ENCODE measurements around the gene CRYZL1. TPM values are rescaled to one million over a fixed set of nuclear protein-coding genes. Genes with fewer than 3 reads are reported as not detected.
A peak's percentile ranks its signal among the peaks of the same experiment; 100 is the strongest.

CRYZL1 gene
- total and polyA plus RNA-seq, 2 of the 8 experiments (the other 6 are each of a cell fraction or from before 2014, with no cell fraction given), result 15.6 to 15.8 TPM

DNA sequence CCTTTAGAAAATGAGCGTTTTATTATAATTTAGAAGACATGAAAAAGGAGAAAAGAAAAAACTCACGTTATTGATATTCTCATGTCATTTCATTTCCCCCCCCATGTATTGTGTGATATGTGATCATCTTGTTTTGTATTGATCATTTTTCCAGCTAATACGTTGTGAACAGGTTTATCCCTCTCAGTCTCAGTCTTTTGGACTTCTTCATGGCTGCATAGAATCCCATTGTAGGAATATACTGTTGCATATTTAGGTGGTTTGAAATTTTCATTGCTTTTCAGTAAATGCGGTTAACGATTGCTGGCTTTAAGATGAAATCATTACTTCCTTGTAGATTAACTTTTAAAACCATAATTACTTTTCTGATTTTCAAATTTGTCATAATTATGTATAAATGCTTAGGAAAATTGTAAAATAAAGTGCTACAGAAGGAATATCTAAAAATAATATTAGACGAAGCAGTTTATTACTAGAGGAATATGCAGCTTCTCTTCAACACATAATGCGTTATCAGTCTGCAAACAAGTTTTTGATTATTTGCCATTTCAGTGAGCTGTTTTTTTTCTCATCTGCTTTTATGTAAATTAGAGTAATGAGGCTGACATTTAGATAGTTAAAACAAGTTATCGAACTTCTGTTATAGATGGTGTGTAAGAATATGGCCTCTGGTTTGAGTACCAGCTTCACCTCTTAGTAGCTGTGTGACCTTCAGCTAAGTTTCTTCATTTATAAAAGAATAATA, 96.9 kb downstream of the CRYZL1 start:
- Histone ChIP-seq H4K91ac (replicated peaks; ENCODE audit: insufficient read length, low read length) (no peak overlapping the region), H3K23ac (ENCODE audit: insufficient read length) (no peak overlapping the region), H3K23me2 (ENCODE audit: low read depth, low read length) (peaks cover 10% of the 10 kb centered on the region), H3K4me3 (ENCODE audit: extremely low read depth in 1 of 4, insufficient read depth in 2 of 4, low read depth in 3 of 4, low read length in 4 of 4) (peak overlapping the region; percentile 91 to 99 (median 95)), H2BK5ac (ENCODE audit: low read depth, low read length) (no peak overlapping the region), H2BK20ac (ENCODE audit: low read length) (no peak overlapping the region), H3K4me2 (ENCODE audit: insufficient read depth in 1 of 2, low read depth in 2 of 2, low read length in 2 of 2) (peak overlapping the region; percentile 76 to 79), H4K8ac (ENCODE audit: extremely low read depth, insufficient read depth, low read length) (no peak overlapping the region), H4K5ac (ENCODE audit: insufficient read length, low read depth, low read length) (no peak overlapping the region), H3K79me1 (ENCODE audit: low read depth, low read length) (no peaks in the 10 kb centered on the region), H3K36me3 (ENCODE audit: control insufficient read depth in 2 of 4, insufficient read depth in 4 of 4, low read length in 3 of 4) (peaks cover 3 to 46% (median 11%) of the 10 kb centered on the region in 4 experiments), H2AFZ (ENCODE audit: low read length) (no peak overlapping the region), H3K79me2 (ENCODE audit: control insufficient read depth in 1 of 2, insufficient read depth in 2 of 2, low read length in 2 of 2) (peaks cover 54 to 89% of the 10 kb centered on the region in 2 experiments), H3K27ac (ENCODE audit: low read depth, low read length) (no peak overlapping the region), H3K9me3 (ENCODE audit: insufficient read depth in 2 of 2, low read depth in 1 of 2, low read length in 1 of 2) (no peaks in the 10 kb centered on the region), H2BK12ac (ENCODE audit: low read depth, low read length) (no peak overlapping the region), H3K14ac (ENCODE audit: insufficient read length) (no peak overlapping the region), H3K4ac (replicated peaks; ENCODE audit: insufficient read length, low read depth, low read length) (no peak overlapping the region), H2BK15ac (ENCODE audit: low read length) (no peak overlapping the region), H3K4me1 (replicated peaks in 1 of 4; ENCODE audit: control insufficient read depth in 3 of 4, insufficient read depth in 4 of 4, low read length in 3 of 4) (peaks cover 0 to 2% (median 0%) of the 10 kb centered on the region in 4 experiments; a peak in 3 of 7 replicates), H3K9ac (replicated peaks in 1 of 4; ENCODE audit: extremely low read depth in 1 of 4, low read depth in 3 of 4, low read length in 3 of 4) (peak overlapping the region in 2 of 4 experiments; percentile 42 to 73; a peak in 4 of 7 replicates), H2AK5ac (ENCODE audit: low read depth, low read length) (no peak overlapping the region), H3K18ac (ENCODE audit: extremely low read depth, low read length) (no peak overlapping the region), H3K56ac (replicated peaks; ENCODE audit: insufficient read length, low read depth, low read length) (no peak overlapping the region), H3K27me3 (replicated peaks in 1 of 4; ENCODE audit: control insufficient read depth in 3 of 4, extremely low read depth in 1 of 4, insufficient read depth in 3 of 4, low read length in 3 of 4) (no peaks in the 10 kb centered on the region), H4K20me1 (replicated peaks in 1 of 2; ENCODE audit: control insufficient read depth in 1 of 2, insufficient read depth in 2 of 2, low read length in 2 of 2) (peaks cover 7 to 10% of the 10 kb centered on the region in 2 experiments), H2BK120ac (replicated peaks; ENCODE audit: low read depth, low read length) (no peak overlapping the region)
- no peak for DNase-seq (ENCODE audit: low read depth in 1 of 2, low spot score in 2 of 2)
- 58% methylated on average over 8 of the region's 8 CpGs; no CpG with 5 or more reads in 1 of the 2 experiments for WGBS, 2 experiments (ENCODE audit: extremely low coverage in 1 of 2, insufficient coverage in 1 of 2, insufficient read length in 1 of 2, insufficient replicate concordance in 2 of 2, low coverage in 1 of 2, low lambda C conversion rate in 2 of 2, missing lambda C conversion rate in 1 of 2)
- ChIA-PET CTCF (ENCODE audit: partially characterized antibody) (no interaction called here), POLR2A (ENCODE audit: partially characterized antibody) (interaction anchor here (0.8 to 6.3 kb wide), 10 partner anchors 7 to 53 kb away, joined by 3 to 64 read pairs (median 4); partner anchors contain the start of gene DNAJC28)
- FAIRE-seq, result no peak
- TF ChIP-seq POU5F1 (IDR thresholded peaks at IDR 0.05; ENCODE audit: low read depth, low read length), result no peak
- no peak for TF ChIP-seq RFX5 (IDR thresholded peaks at IDR 0.05; ENCODE audit: borderline replicate concordance, low read depth, low read length)
- TF ChIP-seq CHD2 (IDR thresholded peaks at IDR 0.05; ENCODE audit: low read length), result no peak
- no peak for TF ChIP-seq SAP30 (IDR thresholded peaks at IDR 0.05; ENCODE audit: insufficient read depth, insufficient replicate concordance, low read length)
- no peak for TF ChIP-seq HDAC2 (IDR thresholded peaks at IDR 0.05; ENCODE audit: borderline replicate concordance in 1 of 2, low read depth in 2 of 2, low read length in 2 of 2)
- no peak for TF ChIP-seq KDM5A (IDR thresholded peaks at IDR 0.05; ENCODE audit: low read length)
- TF ChIP-seq SP4 (IDR thresholded peaks at IDR 0.05; ENCODE audit: low read length), result no peak
- TF ChIP-seq RNF2 (IDR thresholded peaks at IDR 0.05; ENCODE audit: borderline replicate concordance, low read depth, low read length, missing control alignments, poor library complexity, severe bottlenecking), result no peak
- no peak for TF ChIP-seq ASH2L (IDR thresholded peaks at IDR 0.05; ENCODE audit: low read length)
- no peak for TF ChIP-seq BACH1 (IDR thresholded peaks at IDR 0.05; ENCODE audit: low read length)

Data from H1 (cell line).